ENCODE results near the gene BCDIN3D.

DNA sequence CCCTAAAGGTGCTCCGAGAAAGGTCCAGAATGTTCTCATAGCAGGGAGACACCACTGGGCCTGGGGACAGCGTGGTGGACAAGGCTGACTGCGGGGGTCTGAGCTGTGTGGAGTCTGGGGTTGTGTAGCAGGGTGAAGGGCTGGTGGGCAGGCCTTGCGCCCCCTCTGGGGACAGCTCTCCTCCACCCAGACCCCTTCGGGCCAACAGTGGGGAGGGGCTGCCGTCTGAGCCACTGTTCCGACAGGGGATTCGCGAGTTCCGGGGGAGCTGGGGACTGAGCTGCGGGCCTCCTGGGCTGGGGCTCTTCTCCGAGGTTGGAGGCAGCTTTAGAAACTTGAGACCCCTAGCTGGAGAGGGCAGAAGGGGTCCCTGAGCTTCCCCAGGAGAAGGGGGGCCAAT is 46.8 kb downstream of the BCDIN3D start:
- TF ChIP-seq POLR2A (IDR thresholded peaks at IDR 0.05) (no peak), CTCF (IDR thresholded peaks at IDR 0.05) (no peak)

Measured in heart left ventricle (tissue), 13 donors.